B cell (primary cell): Measurements from ENCODE around the gene CREB5. TPM values are rescaled to one million over a fixed set of nuclear protein-coding genes. Genes with fewer than 3 reads are reported as not detected.

Source experiments
- ATAC-seq: fragments of 200-7000 bp; cut with Tn5 transposase; one replicate; pipeline ENCODE4 v1.10.0; 2021; ENCODE audit warnings: low read depth, mild to moderate bottlenecking, moderate number of reproducible peaks, moderate library complexity
- CTCF ChIA-PET: fragments of 350-600 bp; sonication (Branson Sonifier 250); formaldehyde crosslinking; loops from one replicate; lab custom pipeline; 2021; ENCODE audit warnings: antibody characterized with exemption, inconsistent platforms; lab: Charles Lee
- POLR2A ChIA-PET: fragments of 350-600 bp; sonication (Branson Sonifier 250); formaldehyde crosslinking; loops from one replicate; lab custom pipeline; 2021; ENCODE audit warnings: antibody characterized with exemption; lab: Charles Lee
- DNase-seq: peaks from one replicate; pipeline ENCODE4 v3.0.0; 2013
- H2AFZ ChIP-seq: 2 replicates; pipeline ENCODE4 v1.6.1; 2012; ENCODE audit warnings: mild to moderate bottlenecking, low read depth, low read length; ENCODE audit not compliant: insufficient read depth, poor library complexity, severe bottlenecking
- H3K27ac ChIP-seq, 2 donors: 1 replicate in 1 of 2; 2 replicates in 1 of 2; pipeline ENCODE4 v1.5.1; 2012 to 2013; ENCODE audit warnings: low read length in 2 of 2, mild to moderate bottlenecking in 2 of 2, moderate library complexity in 1 of 2
- H3K27me3 ChIP-seq, 4 experiments: fragments of 200-600 bp in 1 of 4; sonication (generic) in 1 of 4; replicated peaks in 1 of 4; 1 replicate in 2 of 4; 2 replicates in 2 of 4; pipeline versions ENCODE4 v1.6.1 to v1.7.0; 2013 to 2016; ENCODE audit warnings: low read length in 3 of 4, mild to moderate bottlenecking in 2 of 4, mixed read lengths in 1 of 4, moderate library complexity in 1 of 4; ENCODE audit not compliant: insufficient read depth in 4 of 4, control insufficient read depth in 3 of 4; ENCODE audit errors: control extremely low read depth in 1 of 4
- H3K36me3 ChIP-seq, 2 experiments: replicated peaks in 1 of 2; 1 replicate in 1 of 2; 2 replicates in 1 of 2; pipeline versions ENCODE4 v1.6.1 to v1.7.1; 2013; ENCODE audit warnings: low read length in 1 of 2; ENCODE audit not compliant: insufficient read depth in 2 of 2, control insufficient read depth in 1 of 2; ENCODE audit errors: control extremely low read depth in 1 of 2, extremely low read depth in 1 of 2
- H3K4me1 ChIP-seq, 2 donors: fragments of 200-600 bp in 1 of 2; sonication (generic) in 1 of 2; 1 replicate in 1 of 2; 2 replicates in 1 of 2; pipeline versions ENCODE4 v1.5.1 to v1.6.1; 2013 to 2017; ENCODE audit warnings: low read length in 2 of 2; ENCODE audit not compliant: control insufficient read depth in 2 of 2, insufficient read depth in 2 of 2
- H3K4me2 ChIP-seq: replicated peaks from 2 replicates; pipeline ENCODE3; 2012; ENCODE audit warnings: mild to moderate bottlenecking, low read depth, low read length; ENCODE audit not compliant: poor library complexity, severe bottlenecking
- H3K4me3 ChIP-seq, 5 experiments: fragments of 200-600 bp in 1 of 5; sonication (generic) in 1 of 5; 1 replicate in 3 of 5; 2 replicates in 2 of 5; pipeline versions ENCODE4 v1.5.1 to v1.7.0; 2011 to 2016; ENCODE audit warnings: low read length in 4 of 5, mild to moderate bottlenecking in 4 of 5, low read depth in 2 of 5, control low read depth in 1 of 5, moderate library complexity in 1 of 5; ENCODE audit not compliant: insufficient read depth in 1 of 5; ENCODE audit errors: control extremely low read depth in 1 of 5, extremely low read depth in 1 of 5
- H3K79me2 ChIP-seq: fragments of 200-600 bp; sonication (generic); one replicate; pipeline ENCODE4 v1.6.0; 2016; ENCODE audit warnings: low read length; ENCODE audit not compliant: control insufficient read depth, insufficient read depth
- H3K9ac ChIP-seq: fragments of 200-600 bp; sonication (generic); 2 replicates; pipeline ENCODE4 v1.6.1; 2017; ENCODE audit warnings: mild to moderate bottlenecking, low read length, moderate library complexity
- H3K9me3 ChIP-seq, 3 donors: one replicate each; pipeline versions ENCODE4 v1.6.1 to v1.7.1; 2013; ENCODE audit warnings: low read length in 2 of 3; ENCODE audit not compliant: control insufficient read depth in 2 of 3, insufficient read depth in 1 of 3; ENCODE audit errors: control extremely low read depth in 1 of 3
- H4K20me1 ChIP-seq: 2 replicates; pipeline ENCODE4 v1.6.0; 2012; ENCODE audit warnings: mild to moderate bottlenecking, low read length; ENCODE audit not compliant: insufficient read depth, control insufficient read depth, poor library complexity, severe bottlenecking
- H3K27ac Mint-ChIP-seq: one replicate; pipeline ENCODE4 v1.8.0; 2021; ENCODE audit warnings: mixed read lengths
- H3K27me3 Mint-ChIP-seq: one replicate; pipeline ENCODE4 v1.8.0; 2021; ENCODE audit warnings: mixed read lengths
- H3K4me1 Mint-ChIP-seq: one replicate; pipeline ENCODE4 v1.8.0; 2021; ENCODE audit warnings: mixed read lengths
- H3K4me3 Mint-ChIP-seq: one replicate; pipeline ENCODE4 v1.8.0; 2021; ENCODE audit warnings: mixed read lengths
- H3K9me3 Mint-ChIP-seq: one replicate; pipeline ENCODE4 v1.8.0; 2022; ENCODE audit warnings: mixed read lengths; ENCODE audit not compliant: insufficient read depth
- CTCF ChIP-seq: fragments of 200-600 bp; IDR thresholded peaks from one replicate; pipeline ENCODE4 v1.8.0; 2022; ENCODE audit warnings: antibody characterized with exemption, mild to moderate bottlenecking
- EZH2 ChIP-seq: IDR thresholded peaks from 2 replicates; pipeline ENCODE4 v1.6.1; 2012; ENCODE audit warnings: borderline replicate concordance, low read depth, mild to moderate bottlenecking, moderate library complexity, low read length; ENCODE audit not compliant: insufficient read depth, poor library complexity, severe bottlenecking
- WGBS: methylation state at CpG from one replicate; pipeline ENCODE4 v1.1.5; 2013; ENCODE audit warnings: missing lambda C conversion rate; ENCODE audit not compliant: insufficient coverage; 5-methylcytosine and 5-hydroxymethylcytosine counted together
- intact Hi-C: fragments of 100-400 bp; cut with micrococcal nuclease; formaldehyde crosslinking; loops from one replicate; pipeline ENCODE4 v1.10.0; 2022
- polyA plus RNA-seq: library from polyadenylated mRNA; depleted of rRNA; stranded (reverse); fragments of >200 nt; gene quantifications from 2 replicates; pipeline ENCODE4 v1.2.3, GENCODE V29; 2012
- total RNA-seq, 2 donors: library from RNA; stranded (reverse); fragments of 120-200 nt in 1 of 2; gene quantifications; 1 replicate in 1 of 2; 2 replicates in 1 of 2; pipeline versions ENCODE4 v1.2.3 to v1.2.4, GENCODE V29; 2013 to 2022

Gene CREB5
- total and polyA plus RNA-seq, 2 donors (not counting 1 experiment from before 2014, with no cell fraction given), result 0.05 to 0.95 TPM

- H3K79me2 ChIP-seq, result no peaks in the 10 kb centered on the region
- no peak for DNase-seq
- WGBS, result 94% methylated on average over 2 of the region's 7 CpGs
- no peak overlapping the region for H3K4me3 ChIP-seq
- peaks cover 5% of the 10 kb centered on the region for H3K9me3 Mint-ChIP-seq
- H3K27me3 ChIP-seq, result peaks cover 0 to 3% (median 0%) of the 10 kb centered on the region in 4 experiments
- no peak overlapping the region for H3K27ac Mint-ChIP-seq
- no peaks in the 10 kb centered on the region for H4K20me1 ChIP-seq
- intact Hi-C loops, result no loop called here
- H3K36me3 ChIP-seq, result no peaks in the 10 kb centered on the region
- no peak for ATAC-seq
- H3K4me1 ChIP-seq, result no peaks in the 10 kb centered on the region
- no peak overlapping the region for H3K27ac ChIP-seq
- H3K4me1 Mint-ChIP-seq, result peaks cover 5% of the 10 kb centered on the region
- ChIA-PET POLR2A (no interaction called here), CTCF (no interaction called here)
- TF ChIP-seq CTCF, result no peak
- no peak for TF ChIP-seq EZH2
- H3K9ac ChIP-seq, result no peak overlapping the region
- no peak overlapping the region for H3K4me3 Mint-ChIP-seq
- H3K4me2 ChIP-seq, result no peak overlapping the region
- H2AFZ ChIP-seq, result no peak overlapping the region
- H3K9me3 ChIP-seq, result peaks cover 0 to 7% (median 4%) of the 10 kb centered on the region in 3 donors
- H3K27me3 Mint-ChIP-seq, result peaks cover 3% of the 10 kb centered on the region
Measured at GRCh38 chr7:28532181-28532580, 119.9 kb downstream of the CREB5 start.

DNA sequence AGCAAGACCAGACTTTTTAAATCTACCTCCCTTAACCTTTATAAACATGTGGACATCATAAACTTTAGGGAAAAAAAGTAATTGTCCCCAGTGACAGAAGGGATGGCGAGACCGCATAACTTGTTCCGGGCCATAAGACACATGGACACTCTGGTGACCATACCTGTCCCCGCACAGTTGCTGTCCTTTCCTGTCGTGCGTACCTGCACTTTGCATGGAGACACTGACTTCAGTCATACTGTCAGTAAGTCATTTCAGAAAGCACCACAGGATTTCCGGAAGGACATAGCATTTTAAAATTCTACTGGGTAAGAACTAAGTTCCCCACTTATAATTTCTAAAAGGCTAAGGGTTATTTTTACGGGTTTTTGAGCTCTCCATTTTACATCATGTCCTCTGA lies 120.9 kb downstream of the CREB5 start:
- Histone ChIP-seq H2AFZ (no peak overlapping the region), H3K9ac (no peak overlapping the region), H3K27me3 (peaks cover 0 to 3% (median 0%) of the 10 kb centered on the region in 4 experiments), H3K4me3 (no peak overlapping the region), H4K20me1 (no peaks in the 10 kb centered on the region), H3K36me3 (no peaks in the 10 kb centered on the region), H3K9me3 (peaks cover 0 to 7% (median 4%) of the 10 kb centered on the region in 3 donors), H3K79me2 (no peaks in the 10 kb centered on the region), H3K4me2 (no peak overlapping the region), H3K27ac (no peak overlapping the region), H3K4me1 (no peaks in the 10 kb centered on the region)
- CTCF ChIA-PET, result no interaction called here
- WGBS, result 66% methylated on average over 4 of the region's 8 CpGs
- TF ChIP-seq CTCF (no peak), EZH2 (no peak)
- peak overlapping the region; percentile 18 for H3K4me3 Mint-ChIP-seq
- H3K4me1 Mint-ChIP-seq, result peaks cover 5% of the 10 kb centered on the region
- peaks cover 5% of the 10 kb centered on the region for H3K9me3 Mint-ChIP-seq
- ATAC-seq, result no peak
- H3K27me3 Mint-ChIP-seq, result peaks cover 11% of the 10 kb centered on the region
- no peak for DNase-seq
- no peak overlapping the region for H3K27ac Mint-ChIP-seq
- POLR2A ChIA-PET, result no interaction called here
- intact Hi-C loops, result no loop called here
